OCI-M1 (cell line): ENCODE measurements around the gene MUSK.
"Not testable (repeated sequence)": the region's sequence is repeated elsewhere in the genome, so short reads cannot be mapped to it uniquely, and the experiment has no call there.

Experiments used
- DNase-seq: peaks from one replicate; lab custom pipeline; 2025; lab: John Stamatoyannopoulos, UW

MUSK gene

GRCh38 chr9:110695846-110696245, 27.3 kb downstream of the MUSK start:
- not testable (repeated sequence) for DNase-seq

- no peak for DNase-seq
Measured at GRCh38 chr9:110700953-110701352, 32.4 kb downstream of the MUSK start.

GRCh38 chr9:110703669-110704068, 35.1 kb downstream of the MUSK start:
- DNase-seq = no peak

- no peak for DNase-seq
Measured at GRCh38 chr9:110707419-110707818, 38.8 kb downstream of the MUSK start.

- no peak for DNase-seq
Measured at GRCh38 chr9:110710420-110710819, 41.8 kb downstream of the MUSK start.

- no peak for DNase-seq
Measured at GRCh38 chr9:110712955-110713354, 44.4 kb downstream of the MUSK start.

- no peak for DNase-seq
Measured at GRCh38 chr9:110714314-110714713, 45.7 kb downstream of the MUSK start.

- DNase-seq = no peak
Measured at GRCh38 chr9:110728058-110728457, 59.5 kb downstream of the MUSK start.

- no peak for DNase-seq
Measured at GRCh38 chr9:110729641-110730040, 61.0 kb downstream of the MUSK start.

GRCh38 chr9:110731437-110732028, 62.9 kb downstream of the MUSK start:
- DNase-seq = peak; percentile 3

GRCh38 chr9:110738982-110739381, 70.4 kb downstream of the MUSK start:
- no peak for DNase-seq

- DNase-seq = no peak
Measured at GRCh38 chr9:110742741-110743371, 74.3 kb downstream of the MUSK start.

GRCh38 chr9:110744715-110745384, 76.3 kb downstream of the MUSK start:
- no peak for DNase-seq

GRCh38 chr9:110745676-110746075, 77.1 kb downstream of the MUSK start:
- DNase-seq = no peak

- no peak for DNase-seq
Measured at GRCh38 chr9:110746211-110746930, 77.8 kb downstream of the MUSK start.

GRCh38 chr9:110748251-110748893, 79.8 kb downstream of the MUSK start:
- no peak for DNase-seq

- DNase-seq = no peak
Measured at GRCh38 chr9:110750272-110750671, 81.7 kb downstream of the MUSK start.

GRCh38 chr9:110751971-110752370, 83.4 kb downstream of the MUSK start:
- no peak for DNase-seq

GRCh38 chr9:110752766-110753165, 84.2 kb downstream of the MUSK start:
- DNase-seq = no peak

GRCh38 chr9:110753731-110754231, 85.2 kb downstream of the MUSK start:
- no peak for DNase-seq

- DNase-seq = no peak
Measured at GRCh38 chr9:110755179-110755578, 86.6 kb downstream of the MUSK start.

GRCh38 chr9:110758201-110758600, 89.6 kb downstream of the MUSK start:
- DNase-seq = no peak
